OCI-LY7 (cell line): ENCODE results near the gene CCDC15.

Experiments used
- EZH2phosphoT487 ChIP-seq: fragments of 200-600 bp; sonication (generic); IDR thresholded peaks from 2 replicates; pipeline ENCODE4 v1.6.1; 2018; ENCODE audit warnings: low read depth, borderline replicate concordance, mild to moderate bottlenecking, mixed run types, antibody characterized with exemption, low read length, moderate library complexity, mixed read lengths
- TF ChIP-seq, protein P1 (sequence below): fragments of 200-600 bp; sonication (generic); conservative IDR thresholded peaks from 2 replicates; pipeline ENCODE4 v1.5.1; 2014; ENCODE audit warnings: mild to moderate bottlenecking, antibody characterized with exemption, low read length, moderate library complexity, mixed read lengths

GRCh38 chr11:125084057-125084416 lies 130.0 kb downstream of the CCDC15 start:
- TF ChIP-seq, protein P1, sequence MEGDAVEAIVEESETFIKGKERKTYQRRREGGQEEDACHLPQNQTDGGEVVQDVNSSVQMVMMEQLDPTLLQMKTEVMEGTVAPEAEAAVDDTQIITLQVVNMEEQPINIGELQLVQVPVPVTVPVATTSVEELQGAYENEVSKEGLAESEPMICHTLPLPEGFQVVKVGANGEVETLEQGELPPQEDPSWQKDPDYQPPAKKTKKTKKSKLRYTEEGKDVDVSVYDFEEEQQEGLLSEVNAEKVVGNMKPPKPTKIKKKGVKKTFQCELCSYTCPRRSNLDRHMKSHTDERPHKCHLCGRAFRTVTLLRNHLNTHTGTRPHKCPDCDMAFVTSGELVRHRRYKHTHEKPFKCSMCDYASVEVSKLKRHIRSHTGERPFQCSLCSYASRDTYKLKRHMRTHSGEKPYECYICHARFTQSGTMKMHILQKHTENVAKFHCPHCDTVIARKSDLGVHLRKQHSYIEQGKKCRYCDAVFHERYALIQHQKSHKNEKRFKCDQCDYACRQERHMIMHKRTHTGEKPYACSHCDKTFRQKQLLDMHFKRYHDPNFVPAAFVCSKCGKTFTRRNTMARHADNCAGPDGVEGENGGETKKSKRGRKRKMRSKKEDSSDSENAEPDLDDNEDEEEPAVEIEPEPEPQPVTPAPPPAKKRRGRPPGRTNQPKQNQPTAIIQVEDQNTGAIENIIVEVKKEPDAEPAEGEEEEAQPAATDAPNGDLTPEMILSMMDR = no peak
- no peak for TF ChIP-seq EZH2phosphoT487
